Measurements from ENCODE around the gene RNF4. TPM values are rescaled to one million over a fixed set of nuclear protein-coding genes. Genes with fewer than 3 reads are reported as not detected.

Gene RNF4
- total RNA-seq, 1 donor from 2014 or later, result 26.0 TPM

DNA sequence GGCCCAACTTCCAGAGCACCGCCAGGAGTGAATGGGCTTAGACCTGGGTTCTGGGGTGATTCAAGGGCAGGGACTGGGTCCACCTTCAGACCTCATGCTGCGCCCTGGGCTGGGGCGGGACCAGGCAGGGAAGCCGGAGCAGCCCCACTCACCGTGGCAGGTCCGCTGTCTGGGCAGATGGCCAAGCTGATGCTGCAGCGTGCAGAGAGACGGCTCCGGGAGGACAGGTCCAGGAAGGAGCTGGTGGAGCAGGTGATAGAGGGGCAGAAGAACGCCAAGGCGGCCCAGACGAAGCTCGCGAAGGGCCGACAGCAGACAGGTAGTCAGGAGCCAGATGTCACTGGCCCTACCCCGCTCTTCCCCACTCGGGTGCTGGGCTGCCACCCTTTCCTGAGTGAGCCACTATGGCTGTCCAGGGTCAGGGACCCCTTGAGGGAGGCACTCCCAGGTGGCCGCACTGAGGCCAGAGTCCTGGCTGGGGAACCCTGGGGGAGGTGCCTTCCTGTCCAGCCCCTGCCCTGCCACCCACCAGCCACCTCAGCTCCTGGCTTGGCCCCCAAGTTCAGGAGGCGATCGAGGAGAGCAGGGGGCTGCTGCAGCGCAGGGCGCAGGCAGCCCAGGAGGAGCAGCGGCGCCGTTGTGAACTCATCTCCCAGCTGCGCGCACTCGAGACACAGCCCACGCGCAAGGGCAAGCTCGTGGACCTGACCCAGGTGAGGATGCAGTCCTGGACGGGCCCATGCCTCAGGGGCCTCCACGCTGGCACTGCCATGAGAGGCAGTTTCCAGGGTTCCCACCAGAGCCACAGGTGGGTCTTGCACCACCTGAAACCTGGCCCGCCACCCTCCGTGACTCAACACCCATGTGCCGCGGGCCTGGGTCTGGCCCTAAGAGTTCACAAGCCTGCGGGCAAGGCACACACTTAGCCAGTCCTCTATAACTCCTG lies 10.1 kb upstream of the RNF4 start:
- Histone ChIP-seq H3K4me3 (no peak overlapping the region), H3K36me3 (no peaks in the 10 kb centered on the region), H3K4me1 (peaks cover 14% of the 10 kb centered on the region), H3K27ac (replicated peaks) (no peak overlapping the region), H3K27me3 (ENCODE audit: low read depth) (peaks cover 13% of the 10 kb centered on the region), H3K9me3 (replicated peaks) (no peaks in the 10 kb centered on the region)
- no peak for DNase-seq
- intact Hi-C loops (cut with micrococcal nuclease), result no loop called here
- TF ChIP-seq, protein P1, sequence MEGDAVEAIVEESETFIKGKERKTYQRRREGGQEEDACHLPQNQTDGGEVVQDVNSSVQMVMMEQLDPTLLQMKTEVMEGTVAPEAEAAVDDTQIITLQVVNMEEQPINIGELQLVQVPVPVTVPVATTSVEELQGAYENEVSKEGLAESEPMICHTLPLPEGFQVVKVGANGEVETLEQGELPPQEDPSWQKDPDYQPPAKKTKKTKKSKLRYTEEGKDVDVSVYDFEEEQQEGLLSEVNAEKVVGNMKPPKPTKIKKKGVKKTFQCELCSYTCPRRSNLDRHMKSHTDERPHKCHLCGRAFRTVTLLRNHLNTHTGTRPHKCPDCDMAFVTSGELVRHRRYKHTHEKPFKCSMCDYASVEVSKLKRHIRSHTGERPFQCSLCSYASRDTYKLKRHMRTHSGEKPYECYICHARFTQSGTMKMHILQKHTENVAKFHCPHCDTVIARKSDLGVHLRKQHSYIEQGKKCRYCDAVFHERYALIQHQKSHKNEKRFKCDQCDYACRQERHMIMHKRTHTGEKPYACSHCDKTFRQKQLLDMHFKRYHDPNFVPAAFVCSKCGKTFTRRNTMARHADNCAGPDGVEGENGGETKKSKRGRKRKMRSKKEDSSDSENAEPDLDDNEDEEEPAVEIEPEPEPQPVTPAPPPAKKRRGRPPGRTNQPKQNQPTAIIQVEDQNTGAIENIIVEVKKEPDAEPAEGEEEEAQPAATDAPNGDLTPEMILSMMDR (IDR thresholded peaks at IDR 0.05; ENCODE audit: borderline replicate concordance), result no peak

DNA sequence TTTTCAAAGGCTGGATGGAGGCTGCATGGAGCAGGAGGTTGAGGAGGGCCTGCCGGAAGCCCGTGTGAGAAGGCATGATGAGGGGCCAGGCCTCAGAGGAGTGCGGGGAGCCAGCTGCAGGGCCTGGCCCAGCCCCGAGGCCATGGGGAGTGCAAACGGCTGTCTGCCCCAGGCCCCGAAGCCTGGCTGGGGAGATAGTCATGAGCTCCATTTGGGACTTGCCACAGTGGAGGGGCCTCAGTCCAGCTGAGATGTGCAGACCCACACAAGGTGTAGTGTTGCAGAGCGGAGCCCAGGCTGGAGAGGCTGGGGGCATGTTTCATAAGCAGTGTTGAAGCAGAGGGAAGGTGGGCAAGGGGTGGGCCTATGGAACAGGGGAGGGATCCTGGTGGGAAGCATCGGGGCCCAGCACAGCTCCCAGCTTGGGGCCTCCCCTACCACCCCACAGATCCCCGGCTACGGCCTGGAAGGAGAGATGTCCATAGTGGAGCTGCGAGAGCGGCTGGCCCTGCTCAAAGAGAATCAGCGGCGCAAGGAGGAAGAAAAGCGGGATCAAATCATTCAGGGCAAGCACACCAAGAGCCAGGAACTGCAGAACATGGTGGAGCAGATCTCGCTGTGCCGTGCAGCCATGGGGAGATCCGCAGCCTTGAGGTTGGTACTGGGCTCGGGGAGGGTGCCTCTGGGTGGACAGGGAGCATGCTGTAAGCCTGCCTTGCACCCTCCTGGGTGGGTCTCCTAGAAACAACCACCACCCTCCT lies 9.1 kb upstream of the RNF4 start:
- H3K27me3 ChIP-seq (ENCODE audit: low read depth), result peaks cover 13% of the 10 kb centered on the region
- no peaks in the 10 kb centered on the region for H3K36me3 ChIP-seq
- intact Hi-C loops (cut with micrococcal nuclease), result no loop called here
- DNase-seq, result no peak
- no peak overlapping the region for H3K27ac ChIP-seq (replicated peaks)
- no peaks in the 10 kb centered on the region for H3K9me3 ChIP-seq (replicated peaks)
- H3K4me1 ChIP-seq, result peaks cover 14% of the 10 kb centered on the region
- TF ChIP-seq, protein P1 (IDR thresholded peaks at IDR 0.05; ENCODE audit: borderline replicate concordance), result no peak
- no peak overlapping the region for H3K4me3 ChIP-seq

DNA sequence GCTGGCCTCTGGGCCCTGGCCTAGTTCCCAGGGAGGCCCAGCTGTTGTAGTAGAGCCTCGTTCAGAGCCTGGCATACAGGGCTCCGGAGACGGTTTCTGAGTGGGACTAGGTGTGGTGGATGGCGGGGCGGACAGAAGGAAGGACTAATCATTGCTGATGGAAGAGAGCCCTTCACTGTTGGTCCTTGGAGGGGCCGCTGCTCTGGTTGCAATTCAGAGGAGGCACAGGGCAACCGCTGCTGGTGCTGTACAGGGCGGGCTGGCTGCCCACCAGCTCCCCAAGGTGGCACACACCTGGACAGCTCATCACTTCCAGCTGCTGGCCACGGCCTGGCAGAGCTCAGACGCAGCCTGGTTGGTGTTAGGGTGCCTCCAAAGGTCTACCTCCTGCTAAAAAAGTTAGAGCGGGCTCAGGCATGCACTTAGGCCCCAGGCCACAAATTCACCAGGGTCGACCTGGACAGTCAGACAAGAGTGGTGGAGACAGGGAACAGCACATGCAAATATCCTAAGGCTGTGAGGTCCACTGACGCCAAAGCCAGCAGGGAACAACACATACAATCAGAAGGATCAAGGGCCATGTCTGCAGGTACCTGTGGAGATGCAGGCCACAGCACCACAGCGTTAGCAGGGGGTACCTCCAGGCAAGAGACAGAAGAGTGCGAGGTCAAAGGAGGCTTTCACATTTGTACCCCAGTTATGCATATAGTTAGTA lies 7.5 kb upstream of the RNF4 start:
- Histone ChIP-seq H3K4me3 (no peak overlapping the region), H3K9me3 (replicated peaks) (no peaks in the 10 kb centered on the region), H3K4me1 (peaks cover 14% of the 10 kb centered on the region), H3K36me3 (no peaks in the 10 kb centered on the region), H3K27me3 (ENCODE audit: low read depth) (peaks cover 13% of the 10 kb centered on the region), H3K27ac (replicated peaks) (no peak overlapping the region)
- no peak for DNase-seq
- intact Hi-C loops (cut with micrococcal nuclease), result no loop called here
- TF ChIP-seq, protein P1 (IDR thresholded peaks at IDR 0.05; ENCODE audit: borderline replicate concordance), result no peak

DNA sequence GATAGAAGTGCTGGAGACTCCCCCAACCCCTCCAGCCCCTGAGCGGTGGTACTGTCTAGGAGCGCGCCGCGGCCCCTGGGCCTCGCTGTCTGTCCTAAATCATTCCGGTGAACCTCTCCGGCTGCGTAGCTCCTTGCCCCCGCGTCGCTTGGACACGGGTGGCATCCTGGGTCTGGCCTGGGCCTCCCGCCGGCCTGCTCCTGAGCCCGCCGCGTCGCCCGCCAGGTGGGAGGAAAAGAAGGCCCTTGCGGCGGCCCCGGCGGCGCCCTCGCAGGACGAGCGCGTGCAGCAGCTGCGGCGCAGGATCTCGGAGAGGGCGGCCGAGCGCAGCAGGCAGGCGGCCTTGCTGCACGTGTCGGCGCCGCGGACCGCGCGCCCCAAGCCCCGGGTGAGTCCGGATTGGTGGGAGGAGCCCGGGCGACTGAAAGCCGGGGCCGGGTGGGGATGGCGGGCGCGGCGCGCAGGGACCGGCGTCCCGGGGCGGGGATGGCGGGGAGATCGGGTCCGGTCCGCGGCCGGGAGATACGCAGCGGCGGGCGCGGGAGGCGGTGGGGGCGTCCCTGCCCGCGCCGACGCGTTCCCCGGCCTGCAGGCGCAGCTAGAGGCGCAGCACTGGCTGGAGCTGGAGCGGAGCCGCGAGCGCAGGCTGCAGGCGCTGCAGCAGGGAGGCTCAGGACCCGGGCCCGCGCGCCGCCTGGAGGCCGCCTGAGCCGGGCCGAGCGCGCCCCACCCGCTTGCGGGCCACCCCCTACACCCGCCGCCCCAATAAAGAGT lies 6.5 kb upstream of the RNF4 start:
- intact Hi-C loops (cut with micrococcal nuclease), result no loop called here
- peaks cover 17% of the 10 kb centered on the region for H3K4me1 ChIP-seq
- H3K36me3 ChIP-seq, result no peaks in the 10 kb centered on the region
- DNase-seq, result peak; percentile 74
- no peaks in the 10 kb centered on the region for H3K9me3 ChIP-seq (replicated peaks)
- H3K27me3 ChIP-seq (ENCODE audit: low read depth), result peaks cover 13% of the 10 kb centered on the region
- H3K27ac ChIP-seq (replicated peaks), result peak overlapping the region; percentile 70
- peak overlapping the region; percentile 74 for H3K4me3 ChIP-seq
- TF ChIP-seq, protein P1 (IDR thresholded peaks at IDR 0.05; ENCODE audit: borderline replicate concordance), result peak; percentile 78
